DMS153 (cell line): Measurements from ENCODE around the gene PDP2.
"Not testable (repeated sequence)": the region's sequence is repeated elsewhere in the genome, so short reads cannot be mapped to it uniquely, and the experiment has no call there.

Source experiments
- DNase-seq: peaks from one replicate; lab custom pipeline; 2025; lab: John Stamatoyannopoulos, UW

PDP2 gene

DNA sequence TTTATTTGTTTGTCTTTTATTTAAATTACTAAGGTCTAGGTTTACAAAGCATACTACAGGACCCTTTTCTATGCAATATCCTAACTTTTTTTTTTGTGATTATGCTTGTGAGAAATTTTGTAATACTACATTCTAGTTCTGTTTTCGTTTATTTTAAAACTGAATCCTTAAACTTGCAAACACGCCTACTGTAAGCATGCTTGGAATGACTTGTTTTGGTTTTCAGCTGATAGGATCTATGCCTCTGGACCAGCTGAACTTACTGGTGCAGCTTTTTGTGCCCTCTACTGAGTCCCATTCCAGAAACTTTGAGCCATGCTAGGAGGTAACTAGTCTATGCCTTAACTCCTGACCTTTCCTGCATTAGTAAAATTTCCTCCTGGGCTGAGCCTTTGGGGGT is 6.0 kb downstream of the PDP2 start:
- no peak for DNase-seq

DNA sequence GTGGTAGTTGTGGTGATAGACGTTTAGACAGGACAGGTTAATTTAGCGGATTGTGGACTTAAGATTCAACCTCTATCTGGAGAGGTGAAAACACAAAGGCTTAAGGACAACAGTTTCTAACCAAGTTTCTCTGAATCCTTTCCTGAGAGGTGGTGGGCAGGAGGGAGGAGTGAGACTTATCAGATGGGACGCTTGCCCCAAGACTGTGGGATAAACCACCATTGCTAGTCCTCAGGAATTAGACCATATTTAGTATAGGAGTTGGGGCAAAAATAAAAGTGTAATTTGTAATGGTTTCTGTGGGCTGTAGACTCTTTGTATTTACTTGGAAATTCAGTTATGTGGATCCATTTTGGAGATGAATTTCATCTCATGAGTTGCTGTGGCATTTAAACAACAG is 6.6 kb downstream of the PDP2 start:
- DNase-seq, result no peak

DNA sequence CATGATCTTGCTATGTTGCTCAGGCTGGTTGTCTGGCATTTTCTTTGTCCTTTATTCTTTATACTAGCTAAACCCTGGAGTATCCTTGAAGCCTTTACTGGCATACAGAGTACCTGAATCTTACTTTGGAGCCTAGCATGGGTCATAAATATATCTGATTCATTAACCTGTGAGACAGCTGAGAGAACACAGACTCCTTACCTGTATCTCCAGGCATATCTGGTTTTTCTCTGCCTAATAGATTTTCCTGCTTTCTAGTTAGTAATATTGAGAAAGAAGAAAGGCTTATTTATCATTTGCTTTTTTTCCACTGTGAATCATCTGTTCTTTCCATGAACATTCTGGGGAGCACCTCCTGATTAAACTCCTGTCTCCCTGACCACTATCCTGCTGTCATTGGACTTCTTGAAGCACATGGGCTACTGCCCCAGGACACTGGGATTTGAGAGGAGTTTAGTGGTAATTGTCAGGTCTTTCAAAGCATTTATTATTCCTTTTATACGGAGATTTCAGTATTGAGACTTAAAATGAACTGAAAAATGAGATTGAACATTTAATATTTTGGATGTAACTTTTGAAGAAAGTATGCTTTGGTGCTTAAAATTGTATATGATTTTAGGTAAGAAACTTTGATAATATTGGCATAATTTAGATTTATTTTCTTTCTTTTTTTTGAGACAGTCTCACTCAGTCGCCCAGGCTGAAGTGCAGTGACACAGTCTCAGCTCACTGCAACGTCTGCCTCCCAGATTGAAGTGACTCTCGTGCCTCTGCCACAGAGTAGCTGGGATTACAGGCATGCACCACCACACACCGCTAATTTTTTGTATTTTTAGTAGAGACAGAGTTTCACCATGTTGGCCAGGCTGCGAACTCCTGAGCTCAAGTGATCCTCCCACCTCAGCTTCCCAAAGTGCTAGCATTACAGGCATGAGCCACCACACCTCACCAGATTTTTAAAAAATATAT is 8.6 kb downstream of the PDP2 start:
- no peak for DNase-seq

DNA sequence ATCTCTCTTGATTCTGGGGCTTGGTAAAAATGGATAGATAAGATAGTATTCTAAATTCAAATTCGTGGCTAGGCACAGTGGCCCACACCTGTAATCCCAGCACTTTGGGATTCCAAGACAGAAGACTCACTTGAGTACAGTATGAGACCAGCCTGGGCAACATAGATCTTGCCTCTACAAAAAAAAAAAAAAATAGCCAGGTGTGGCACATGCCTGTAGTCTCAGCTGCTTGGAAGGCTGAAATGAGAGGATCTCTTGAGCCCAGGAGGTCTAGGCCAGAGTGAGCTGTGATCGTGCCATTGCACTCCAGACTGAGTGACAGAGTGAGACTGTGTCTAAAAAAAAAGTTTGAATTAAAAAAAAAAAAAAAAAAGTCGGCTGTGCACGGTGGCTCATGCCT is 9.3 kb downstream of the PDP2 start:
- DNase-seq, result no peak

DNA sequence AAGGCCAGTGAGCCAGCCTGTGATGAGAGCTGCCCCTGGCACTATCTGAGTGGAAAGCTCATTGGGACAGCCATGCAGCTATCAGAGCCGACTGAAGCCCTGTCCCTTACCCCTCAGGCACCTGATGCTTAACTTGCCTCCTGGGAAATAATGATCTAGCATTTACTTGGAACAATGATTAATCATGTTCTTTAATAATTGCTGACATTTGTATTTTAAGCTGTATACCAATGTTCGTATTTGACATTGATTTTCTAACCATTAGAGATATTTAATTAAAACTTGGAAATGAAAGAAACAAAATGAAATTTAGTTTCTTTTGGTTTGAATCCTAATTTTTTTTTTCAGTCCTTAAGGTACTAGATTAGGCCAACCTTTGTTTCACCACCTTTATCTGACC is 10.5 kb downstream of the PDP2 start:
- no peak for DNase-seq

DNA sequence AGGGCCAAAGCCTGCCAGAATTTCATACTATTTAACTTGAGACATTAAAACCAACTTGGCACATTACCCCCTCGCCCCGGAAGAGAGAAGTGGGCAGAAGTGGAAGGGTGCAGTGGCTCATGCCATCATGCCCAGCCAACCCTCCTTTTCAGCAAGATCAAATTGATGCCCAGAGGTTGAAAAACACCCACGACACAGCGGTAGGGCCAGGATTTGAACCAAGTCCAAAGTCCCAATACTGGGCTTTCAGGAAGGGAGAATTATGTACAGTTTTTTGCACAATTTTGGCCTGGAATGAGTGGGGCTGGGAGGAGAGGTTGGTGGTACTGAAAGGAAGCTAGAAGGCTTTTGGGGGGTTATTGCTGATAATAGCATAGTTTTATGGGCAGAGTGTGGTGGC is 11.0 kb downstream of the PDP2 start:
- DNase-seq, result no peak

DNA sequence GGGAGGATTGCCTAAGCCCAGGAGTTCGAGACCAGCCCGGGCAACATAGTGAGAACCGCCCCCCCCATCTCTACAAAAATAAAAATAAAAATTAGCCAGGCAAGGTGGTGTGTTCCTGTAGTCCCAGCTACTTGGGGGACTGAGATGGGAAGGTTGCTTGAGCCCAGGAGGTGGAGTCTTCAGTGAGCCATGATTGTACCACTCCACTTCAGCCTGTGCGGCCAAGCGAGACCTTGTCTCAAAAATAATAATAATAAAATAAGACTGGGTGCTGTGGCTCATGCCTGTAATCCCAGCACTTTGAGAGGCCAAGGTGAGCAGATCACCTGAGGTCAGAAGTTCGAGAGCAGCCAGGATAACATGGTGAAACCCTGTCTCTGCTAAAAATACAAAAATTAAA is 11.5 kb downstream of the PDP2 start:
- DNase-seq, result no peak

DNA sequence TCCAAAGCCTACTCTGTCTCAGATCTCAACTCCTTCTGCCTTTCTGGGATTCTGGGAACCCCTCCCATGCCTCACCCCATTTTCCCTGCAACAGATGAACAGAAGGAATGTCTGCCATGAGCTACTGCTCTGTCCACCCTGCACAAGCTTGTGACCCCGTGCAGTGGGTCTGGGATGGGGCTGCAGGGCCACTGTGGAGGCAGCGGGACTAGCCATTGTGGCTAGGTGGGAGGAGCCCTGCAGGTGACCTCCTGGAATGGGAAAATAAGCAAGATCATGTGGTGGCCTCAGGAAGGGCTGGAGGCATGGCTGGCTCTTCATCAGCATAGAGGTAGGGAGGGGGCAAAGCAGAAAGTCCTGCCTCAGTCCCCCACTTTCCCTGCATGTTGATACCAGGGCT is 13.7 kb downstream of the PDP2 start:
- no peak for DNase-seq

DNA sequence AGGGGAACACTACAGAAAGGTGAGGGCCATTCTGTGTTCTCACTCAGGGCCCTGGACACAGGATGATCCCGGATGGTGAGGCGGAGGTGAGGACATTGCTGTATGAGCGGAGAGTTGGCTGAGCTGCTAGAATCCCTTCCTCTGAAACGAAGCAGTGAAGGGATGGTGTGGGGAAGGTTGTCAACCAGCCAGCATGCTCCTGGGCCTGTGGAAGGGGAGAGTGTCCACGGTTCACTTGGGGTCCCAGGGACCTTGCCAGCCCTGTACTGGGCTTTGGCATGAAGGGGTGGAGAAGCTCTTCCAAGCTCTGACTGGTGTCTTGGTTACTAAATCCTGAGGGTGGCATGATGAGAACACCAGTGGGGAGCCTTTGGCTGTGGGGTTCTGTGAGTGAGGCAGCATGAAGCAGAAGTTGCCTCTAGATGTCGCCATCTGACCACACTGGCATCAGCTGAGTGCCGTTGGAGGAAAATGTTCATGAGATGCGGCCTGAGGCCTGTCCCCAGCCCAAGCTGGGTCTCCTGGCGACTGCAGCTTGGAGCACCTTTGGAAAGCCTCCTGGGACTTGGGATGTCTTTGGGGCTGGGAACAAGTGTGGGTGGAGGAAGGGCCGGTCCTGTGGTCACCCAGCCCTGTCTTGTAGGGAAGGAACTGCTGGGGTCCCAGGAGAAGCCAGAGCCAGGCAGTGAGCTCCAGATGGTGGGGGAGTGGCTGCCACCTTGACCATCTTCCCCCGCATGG is 14.8 kb downstream of the PDP2 start:
- peak; percentile 34 for DNase-seq

DNA sequence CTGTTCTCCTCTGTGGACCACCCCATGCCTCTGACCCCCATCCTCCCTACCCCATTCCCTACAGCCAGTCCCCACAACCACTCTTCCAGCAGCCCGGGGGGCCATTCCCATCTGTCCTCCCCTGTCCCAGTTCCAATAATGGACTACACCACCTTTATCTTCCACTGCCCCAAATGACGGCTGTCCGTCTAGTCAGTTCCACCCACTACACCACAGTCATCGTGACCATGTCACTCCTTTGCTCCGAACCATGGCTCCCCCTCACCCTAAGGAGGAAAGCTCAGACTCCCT is 15.3 kb downstream of the PDP2 start:
- no peak for DNase-seq

DNA sequence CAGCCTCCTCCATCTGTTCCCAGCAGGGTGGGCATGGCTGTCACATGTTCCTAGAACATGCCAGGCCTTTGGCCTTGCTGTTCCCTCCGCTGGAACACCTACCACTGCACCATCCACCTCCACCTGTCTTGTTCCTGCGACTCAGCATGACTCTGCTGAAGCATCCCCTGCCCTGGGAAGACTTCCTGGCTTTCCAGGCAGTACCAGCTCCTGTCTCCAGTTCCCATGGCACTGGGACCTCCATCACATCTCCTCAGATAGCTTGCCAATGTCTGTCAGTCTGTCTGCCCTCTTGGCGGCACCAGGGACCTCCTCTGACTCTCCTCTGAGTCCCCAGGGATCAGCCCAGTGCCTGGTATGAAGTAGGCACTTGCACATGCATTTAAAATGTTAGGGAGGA is 15.7 kb downstream of the PDP2 start:
- DNase-seq, result no peak

DNA sequence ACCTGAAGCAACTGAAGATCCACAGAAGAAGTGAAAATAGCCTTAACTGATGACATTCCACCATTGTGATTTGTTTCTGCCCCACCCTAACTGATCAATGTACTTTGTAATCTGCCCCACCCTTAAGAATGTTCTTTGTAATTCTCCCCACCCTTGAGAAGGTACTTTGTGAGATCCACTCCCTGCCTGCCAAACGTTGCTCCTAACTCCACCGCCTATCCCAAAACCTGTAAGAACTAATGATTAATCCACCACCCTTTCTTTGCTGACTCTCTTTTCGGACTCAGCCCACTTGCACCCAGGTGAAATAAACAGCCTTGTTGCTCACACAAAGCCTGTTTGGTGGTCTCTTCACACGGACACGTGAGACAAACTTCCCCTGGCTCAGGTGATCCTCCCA is 16.4 kb downstream of the PDP2 start:
- DNase-seq, result not testable (repeated sequence)

DNA sequence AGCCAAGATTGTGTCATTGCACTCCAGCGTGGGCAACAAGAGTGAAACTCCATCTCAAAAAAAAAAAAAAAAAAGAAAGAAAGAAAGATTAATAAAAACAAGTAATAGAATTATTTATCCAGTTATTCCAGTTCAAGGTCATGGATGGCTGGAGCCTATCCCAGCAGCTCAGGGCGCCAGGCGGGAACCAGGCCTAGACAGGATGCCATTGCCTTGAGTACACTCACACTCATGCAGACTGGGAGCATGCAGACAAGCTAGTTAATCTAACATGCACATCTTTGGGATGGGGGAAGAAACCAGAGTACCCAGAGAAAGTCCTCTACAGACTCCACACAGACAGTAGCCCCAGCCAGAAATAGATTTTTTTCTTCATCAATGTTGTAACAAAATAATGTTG is 17.9 kb downstream of the PDP2 start:
- no peak for DNase-seq

DNA sequence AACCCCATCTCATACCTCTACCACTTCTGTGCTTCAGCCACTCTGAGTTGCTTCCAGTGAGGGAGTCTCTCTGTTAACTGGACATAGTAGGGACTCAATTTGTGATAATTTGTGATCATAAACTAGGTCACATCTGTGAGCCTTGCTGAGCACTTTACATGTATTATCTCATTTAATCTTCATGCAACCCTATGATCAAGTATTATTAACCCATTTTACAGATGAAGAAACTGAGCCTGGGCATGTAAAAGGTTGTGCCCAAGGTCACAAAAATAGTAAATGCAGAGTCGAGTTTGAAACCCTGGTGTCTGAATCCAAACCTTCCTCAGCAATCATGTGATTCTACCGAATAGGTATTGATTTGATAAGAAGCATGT is 18.6 kb downstream of the PDP2 start:
- no peak for DNase-seq

DNA sequence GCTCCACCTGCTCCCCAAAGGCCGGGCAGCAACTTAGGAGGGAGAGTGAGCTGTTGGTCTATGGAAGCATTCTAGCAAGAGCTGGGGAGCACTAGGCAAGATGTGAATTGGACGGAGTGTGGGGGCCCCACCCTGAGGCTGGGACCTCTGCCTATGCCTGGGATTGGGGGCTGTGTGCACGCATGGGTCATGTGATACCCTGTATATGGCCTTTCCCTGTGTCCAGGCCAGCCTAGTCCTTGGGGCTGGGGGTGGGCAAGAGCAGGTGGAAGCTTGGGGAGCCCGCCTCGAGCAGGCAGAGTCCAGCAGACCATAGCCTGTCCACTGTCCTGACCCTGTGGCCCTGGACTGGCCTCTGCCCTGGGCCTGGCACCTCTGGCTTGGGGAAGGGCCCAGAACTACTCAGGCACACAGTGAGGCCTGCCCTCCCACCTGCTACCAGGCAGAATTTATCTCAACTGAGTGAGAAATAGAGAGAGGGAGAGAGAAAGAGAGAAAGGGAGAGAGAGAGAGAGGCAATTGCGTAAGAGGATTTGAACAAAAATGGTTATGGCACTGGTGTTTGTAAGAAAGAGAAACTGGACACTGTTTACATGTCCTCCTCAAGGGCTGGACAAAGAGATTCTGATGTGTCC is 19.1 kb downstream of the PDP2 start:
- no peak for DNase-seq

DNA sequence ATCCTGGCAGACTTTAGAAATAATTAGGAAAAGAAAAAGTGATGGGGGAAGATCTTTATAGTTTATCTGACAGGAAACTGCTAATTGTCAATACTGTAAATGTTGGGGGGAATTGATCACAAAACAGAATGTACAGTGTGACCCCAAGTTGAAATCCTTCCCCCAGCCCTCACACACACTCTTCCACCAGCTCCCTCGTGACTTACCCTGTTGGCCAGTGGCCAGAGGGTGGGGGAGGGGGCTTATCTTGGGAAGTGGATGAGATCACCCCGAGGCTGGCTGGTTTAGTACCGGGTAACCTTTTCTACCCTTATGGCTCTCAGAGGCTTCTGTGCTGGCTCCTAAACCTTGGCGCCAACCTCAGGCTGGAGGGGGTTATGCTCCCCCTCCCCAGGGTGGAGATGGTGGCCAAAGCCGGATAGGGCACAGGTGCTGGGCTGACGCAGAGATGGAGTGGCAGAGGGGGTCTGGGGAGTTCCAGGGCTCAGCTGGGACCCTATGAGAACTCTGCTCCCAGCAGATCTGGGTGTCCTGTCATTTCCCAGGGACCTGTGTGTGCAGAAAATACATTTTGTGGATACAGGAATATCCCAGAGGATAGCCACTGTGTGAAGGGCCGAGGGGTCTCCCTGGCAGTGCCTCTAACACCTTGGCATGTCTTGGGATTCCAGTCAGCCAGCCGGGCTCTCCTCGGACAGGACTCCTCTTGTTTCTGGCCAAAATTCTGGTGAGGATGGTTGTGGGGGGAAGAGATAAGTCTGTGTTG is 19.8 kb downstream of the PDP2 start:
- peak; percentile 72 for DNase-seq

DNA sequence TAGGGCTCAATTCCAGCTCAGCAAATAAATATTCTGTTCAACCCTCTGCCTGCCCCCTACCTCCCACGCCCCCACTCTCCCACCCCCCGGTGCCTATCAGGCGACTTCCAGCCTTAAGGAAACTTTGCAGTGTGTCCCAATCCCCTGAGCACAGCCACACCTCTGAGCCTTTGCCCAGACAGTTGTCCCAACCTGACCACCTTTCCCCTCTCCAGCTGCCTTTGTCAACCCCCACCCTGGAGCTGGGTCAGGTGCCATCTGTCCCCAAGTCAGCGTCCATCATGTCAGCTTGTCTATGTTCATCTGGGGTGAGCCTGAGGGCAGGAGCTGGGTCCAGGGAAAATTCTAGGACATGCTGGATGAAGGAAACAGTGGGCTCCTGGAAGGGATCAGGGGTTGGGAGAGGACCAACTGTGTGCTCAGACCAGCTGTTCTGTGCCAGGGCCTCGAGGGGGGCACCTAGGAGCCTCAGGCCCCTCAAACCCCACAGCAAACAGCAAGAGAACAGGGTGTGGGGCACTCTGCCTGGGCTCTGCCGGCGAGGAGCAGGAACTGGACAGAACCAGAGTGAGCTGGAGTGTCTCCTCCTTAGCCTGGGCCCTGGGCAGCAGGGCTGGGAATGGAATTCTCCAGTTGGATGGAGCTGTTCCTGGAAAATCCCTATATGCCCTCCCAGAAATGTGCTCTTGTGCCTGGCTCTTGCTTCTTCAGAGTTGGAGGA is 20.6 kb downstream of the PDP2 start:
- DNase-seq, result no peak

DNA sequence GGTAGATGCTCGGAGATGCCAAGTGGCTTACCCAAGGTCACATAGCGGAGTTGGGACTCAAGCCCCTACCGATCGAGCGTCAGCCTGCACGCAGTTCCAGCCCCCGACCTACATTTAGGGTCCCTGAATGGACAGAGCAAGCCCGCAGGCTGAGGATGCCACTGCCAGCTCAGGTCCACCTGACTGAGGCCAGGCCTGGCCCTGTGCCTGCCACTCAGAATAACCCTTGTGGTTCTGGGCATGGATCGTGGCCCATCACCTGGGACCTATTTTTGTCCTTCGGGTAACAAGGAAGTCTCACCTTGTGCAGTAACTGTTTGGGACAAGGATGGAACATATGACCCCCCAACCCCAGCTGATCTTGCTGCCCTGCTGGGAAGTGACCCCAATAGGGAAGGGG is 21.3 kb downstream of the PDP2 start:
- DNase-seq, result no peak

DNA sequence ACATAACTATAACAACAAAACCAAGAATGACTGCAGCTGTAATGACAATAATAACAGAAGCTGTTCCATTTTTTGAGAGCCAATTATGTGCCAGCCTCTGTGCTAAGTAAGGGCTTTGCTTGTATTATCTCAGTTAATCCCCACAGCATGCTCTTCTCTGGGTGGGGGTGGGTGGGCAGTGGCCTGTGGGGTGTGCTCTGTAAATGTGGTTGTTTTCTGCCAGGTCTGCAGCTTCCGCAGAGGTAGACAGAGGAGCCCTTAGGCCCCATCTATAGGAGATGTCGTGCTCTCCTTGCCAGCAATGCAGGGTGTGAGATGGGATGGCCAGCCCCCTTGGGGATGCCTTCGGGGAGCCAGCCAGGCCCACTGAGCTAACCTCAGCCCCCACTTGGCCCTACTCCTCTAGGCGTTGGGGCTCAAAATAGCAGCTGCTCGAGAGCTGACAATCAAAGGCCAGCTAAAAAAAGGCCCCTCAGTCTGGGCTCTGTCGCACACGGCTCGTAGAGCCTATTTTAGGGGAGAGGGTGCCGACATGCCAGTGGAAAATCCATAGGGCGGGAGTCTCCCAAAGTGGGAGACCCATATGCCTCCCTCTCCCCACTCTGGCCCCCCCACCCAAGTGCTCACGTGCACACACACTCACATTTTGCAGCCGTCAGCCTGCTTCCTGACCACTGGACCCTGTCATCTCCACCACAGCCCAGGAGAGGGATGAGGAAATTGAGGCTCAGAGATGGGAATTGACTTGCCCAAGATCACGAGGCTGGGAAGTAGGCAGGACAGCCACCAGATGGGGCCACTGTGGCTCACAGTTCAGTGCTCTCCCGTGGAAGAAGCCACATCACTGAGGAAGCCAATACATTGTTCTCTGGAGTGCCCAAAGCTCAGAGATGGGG is 22.6 kb downstream of the PDP2 start:
- no peak for DNase-seq

DNA sequence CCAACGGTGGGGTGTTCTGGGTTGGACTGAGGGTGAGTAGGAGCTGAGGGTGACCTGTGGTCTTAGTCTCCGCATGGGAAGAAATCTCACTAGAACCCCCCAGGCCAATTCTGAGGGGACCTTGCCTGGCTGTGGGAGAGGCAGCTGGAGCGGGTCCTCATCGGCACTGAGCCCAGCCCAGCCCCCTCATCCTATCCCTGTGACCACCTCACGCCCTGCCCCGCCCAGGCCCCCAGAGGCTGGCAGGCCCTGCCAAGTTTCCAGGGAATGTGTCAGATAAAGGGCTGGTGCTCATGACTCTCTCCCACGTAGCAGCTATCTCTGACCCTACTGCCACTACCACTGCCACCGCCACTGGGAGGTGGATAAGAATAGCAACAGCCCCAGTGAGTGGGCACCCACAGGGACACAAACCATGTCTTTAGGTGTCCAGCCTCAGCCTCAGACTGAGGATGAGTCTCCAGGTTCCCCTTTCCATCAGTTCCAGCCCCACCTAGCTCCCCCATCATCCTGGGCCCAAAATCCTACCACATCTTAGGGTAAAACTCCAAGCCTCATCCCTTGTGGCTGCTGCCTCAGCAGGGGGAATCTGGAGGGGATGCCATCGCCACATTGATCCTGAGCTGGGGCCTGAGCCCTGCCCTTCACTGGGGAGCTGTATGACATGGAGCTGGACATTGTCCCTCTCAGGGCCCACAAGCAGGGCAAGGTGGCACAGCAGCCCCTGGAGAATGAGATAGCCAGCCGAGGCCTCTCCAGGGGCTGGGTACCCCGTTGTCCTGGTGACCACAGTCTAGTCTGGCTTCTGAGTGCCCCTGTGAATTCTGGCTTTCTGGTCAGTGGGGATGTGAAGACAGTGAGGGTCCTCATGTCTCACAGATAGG is 23.5 kb downstream of the PDP2 start:
- DNase-seq, result no peak
